ENCODE data around the gene PRAF2. TPM values are rescaled to one million over a fixed set of nuclear protein-coding genes. Genes with fewer than 3 reads are reported as not detected.

PRAF2 gene
- total RNA-seq, 1 experiment from 2014 or later = 3.4 TPM

DNA sequence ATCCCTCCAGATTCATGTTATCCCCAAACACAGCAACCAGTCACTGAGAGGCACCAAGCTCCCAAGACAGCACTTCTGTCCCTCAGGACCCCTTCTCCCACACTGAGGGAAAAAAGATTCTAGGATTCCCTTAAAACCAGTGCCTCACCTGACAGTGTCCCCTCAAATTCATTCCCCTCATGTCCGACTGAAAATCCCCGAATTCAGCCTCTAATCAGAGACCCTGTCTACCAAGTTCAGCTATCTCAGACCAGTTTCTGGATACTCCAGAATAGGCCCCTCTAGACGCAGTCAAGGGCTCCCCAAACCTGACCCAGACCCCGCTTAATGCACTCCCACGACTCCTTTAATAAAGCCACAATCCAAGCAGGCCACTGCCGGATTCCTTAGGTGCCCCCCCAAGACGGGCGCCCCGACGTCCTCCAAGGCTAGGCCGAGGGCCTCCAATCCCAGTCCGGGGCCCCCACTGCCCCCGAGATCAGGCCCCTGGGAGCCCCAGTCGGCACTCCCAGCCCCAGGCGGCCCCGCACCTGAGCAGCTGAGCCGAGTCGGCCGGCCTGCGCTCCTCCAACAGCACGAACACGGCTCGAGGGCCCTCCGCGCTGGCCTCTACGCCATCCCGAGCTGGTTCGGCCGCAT lies 31.1 kb downstream of the PRAF2 start:
- no peak for DNase-seq (ENCODE audit: low read depth)

DNA sequence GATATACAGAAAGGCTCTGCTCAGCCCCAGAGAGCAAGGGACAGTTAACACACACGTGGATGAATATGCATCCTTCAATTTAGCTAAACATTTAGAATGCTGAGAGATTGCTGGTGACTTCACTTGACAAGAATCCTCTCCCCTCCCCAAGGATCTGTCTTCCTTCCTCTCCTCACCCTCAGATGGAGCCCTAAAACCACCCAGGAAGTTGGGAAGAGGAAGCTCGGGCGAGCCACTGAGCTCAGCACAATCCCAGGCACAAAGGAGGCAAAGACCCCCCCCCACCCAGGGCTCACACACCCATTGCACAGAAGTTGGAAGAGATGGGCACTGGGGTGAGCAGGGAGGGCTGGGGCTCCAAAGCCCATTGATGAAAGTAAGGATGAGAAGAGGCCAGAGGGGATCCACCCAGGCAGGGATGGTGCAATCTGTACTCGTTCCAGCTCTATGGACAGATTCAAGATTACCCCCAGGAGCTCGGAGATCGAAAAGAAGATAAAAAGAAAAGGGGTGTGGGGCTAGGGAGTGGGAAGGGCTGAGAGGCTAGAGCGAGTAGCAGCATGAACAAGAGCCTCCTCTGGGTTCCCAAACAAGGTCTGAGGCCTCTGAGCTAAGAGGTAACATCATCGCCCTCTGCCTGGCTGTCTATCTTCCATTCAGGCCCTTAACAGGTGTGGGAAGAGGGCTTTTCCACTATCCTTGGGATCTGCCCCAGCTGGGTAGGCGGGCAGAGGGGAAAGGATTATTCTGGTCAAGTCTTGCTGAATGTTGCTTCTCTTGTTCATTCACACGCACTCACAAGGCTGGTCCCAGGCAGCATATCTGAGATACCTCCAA lies 31.8 kb downstream of the PRAF2 start:
- DNase-seq (ENCODE audit: low read depth) = peak; percentile 63

DNA sequence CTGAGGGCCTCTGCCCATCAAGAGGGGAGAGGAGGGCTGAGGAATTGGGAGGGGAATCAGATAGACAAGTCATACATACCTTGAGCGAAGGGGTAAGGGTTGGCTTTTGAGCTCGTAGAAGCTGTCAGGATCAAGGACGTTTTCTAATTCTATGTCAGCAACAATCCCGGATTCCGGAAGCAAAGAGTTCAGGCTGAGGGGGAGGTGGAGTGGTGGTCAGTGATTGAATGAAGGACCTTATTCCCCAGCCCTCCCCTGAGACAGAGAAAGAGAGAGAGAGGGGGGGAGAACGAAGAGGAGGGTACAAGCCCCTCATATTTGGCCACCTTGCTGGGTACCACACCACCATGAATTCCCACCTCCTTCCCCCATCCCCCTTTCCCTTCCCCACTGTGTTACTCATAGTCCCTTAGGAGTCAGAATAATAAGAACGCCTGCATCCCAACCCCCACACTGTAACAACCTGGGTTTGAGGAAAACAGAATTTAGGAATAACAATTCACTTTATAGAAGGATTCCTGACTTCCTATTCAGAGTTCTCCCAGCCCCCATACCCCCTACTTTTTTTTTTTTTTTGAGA lies 33.3 kb downstream of the PRAF2 start:
- DNase-seq (ENCODE audit: low read depth) = peak; percentile 28

GRCh38 chrX:49039598-49040375 lies 34.0 kb downstream of the PRAF2 start:
- peak; percentile 91 for DNase-seq (ENCODE audit: low read depth)

DNA sequence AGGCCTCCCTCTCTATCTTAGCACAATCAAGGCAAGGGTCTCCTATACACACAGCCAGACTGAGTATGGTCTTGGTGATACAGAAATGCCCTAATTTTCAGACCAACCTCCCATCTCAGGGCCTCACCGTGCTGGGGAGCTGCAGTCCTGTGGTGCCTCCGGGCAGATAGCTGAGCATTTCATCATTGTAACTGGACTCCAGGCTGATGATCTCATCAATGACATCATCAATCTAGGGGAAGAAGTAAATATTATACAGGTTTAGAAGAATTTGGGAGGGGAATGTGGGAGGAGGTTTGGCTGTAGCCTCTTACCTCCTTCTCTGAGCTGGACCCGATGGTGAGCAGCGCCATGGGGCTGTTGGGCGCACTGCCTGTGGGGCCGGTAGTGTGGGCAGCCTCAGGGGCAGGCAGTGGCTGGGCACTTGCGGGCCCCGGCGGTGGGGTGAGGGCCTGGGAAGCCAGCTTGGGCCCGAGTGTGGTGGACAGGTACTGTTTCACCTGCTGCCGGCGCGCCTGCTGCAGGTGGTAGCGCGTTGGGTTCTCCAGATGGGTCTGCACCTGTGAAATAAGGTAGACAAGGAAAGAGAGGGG lies 35.8 kb downstream of the PRAF2 start:
- no peak for DNase-seq (ENCODE audit: low read depth)

DNA sequence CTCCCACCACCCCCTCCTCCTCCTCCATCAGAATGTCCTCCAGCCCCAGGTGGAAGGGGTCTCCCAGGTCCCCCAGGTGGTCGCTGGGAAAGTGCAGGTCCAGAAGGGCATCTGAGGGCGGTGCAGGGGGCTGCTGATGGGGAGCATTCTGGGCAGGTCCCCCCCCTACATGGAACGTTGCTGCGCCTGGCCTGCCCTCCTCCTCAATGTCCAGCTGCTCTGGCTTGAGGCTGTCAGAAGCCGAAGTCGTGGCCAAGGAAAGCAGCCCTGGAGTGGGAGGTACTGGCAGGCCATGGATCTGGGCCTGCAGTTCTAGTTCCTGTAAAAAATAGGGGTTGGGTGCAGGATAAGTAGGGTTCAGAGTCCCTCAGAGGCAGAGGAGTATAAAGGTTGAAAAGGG lies 43.5 kb downstream of the PRAF2 start:
- DNase-seq (ENCODE audit: low read depth) = no peak

DNA sequence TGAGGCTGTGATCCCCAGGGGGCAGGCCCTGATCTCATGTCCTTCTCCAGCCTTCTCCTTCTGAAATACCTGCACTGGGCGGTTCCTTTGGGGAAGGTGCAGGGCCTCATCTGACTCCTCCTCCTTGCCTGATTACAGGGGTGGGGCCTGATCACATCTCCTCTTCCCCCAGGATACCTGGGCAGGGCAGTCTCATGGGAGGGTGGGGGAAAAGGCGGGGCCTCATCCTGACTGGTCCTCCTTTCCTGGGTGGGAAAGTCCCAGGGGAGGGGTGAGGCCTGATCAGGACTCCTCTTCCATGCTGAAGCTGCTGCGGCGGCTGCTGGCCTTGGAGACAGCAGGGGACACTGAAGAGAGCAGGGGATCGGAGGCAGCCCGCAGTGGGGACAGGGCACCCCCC lies 43.9 kb downstream of the PRAF2 start:
- DNase-seq (ENCODE audit: low read depth) = no peak

Other genes starting within 250 kb of the PRAF2 start
- not detected in 2 replicates for gene ERAS, start 247.5 kb downstream of the PRAF2 start, total RNA-seq (2014; rRNA removed; shearing (Covaris generic))
- 28.7 and 32.1 TPM in 2 replicates for gene PCSK1N, start 238.4 kb downstream of the PRAF2 start, total RNA-seq (2014; rRNA removed; shearing (Covaris generic))
- gene TIMM17B, start 176.2 kb downstream of the PRAF2 start, total RNA-seq (2014; rRNA removed; shearing (Covaris generic)) = 47.4 and 64.1 TPM in 2 replicates
- 102 TPM in 2 replicates for gene PQBP1, start 176.1 kb downstream of the PRAF2 start, total RNA-seq (2014; rRNA removed; shearing (Covaris generic))
- gene SLC35A2, start 162.4 kb downstream of the PRAF2 start, total RNA-seq (2014; rRNA removed; shearing (Covaris generic)) = 24.8 and 24.9 TPM in 2 replicates
- 4.6 and 6.6 TPM in 2 replicates for gene PIM2, start 155.0 kb downstream of the PRAF2 start, total RNA-seq (2014; rRNA removed; shearing (Covaris generic))
- gene OTUD5, start 116.4 kb downstream of the PRAF2 start, total RNA-seq (2014; rRNA removed; shearing (Covaris generic)) = 16.8 and 17.8 TPM in 2 replicates
- 0.18 and 0.46 TPM in 2 replicates for gene KCND1, start 102.2 kb downstream of the PRAF2 start, total RNA-seq (2014; rRNA removed; shearing (Covaris generic))
- gene GRIPAP1, start 71.7 kb downstream of the PRAF2 start, total RNA-seq (2014; rRNA removed; shearing (Covaris generic)) = 9.7 and 16.9 TPM in 2 replicates
- 24.5 and 36.2 TPM in 2 replicates for gene TFE3, start 30.6 kb downstream of the PRAF2 start, total RNA-seq (2014; rRNA removed; shearing (Covaris generic))
- 0.09 and 0.46 TPM in 2 replicates for gene CCDC120, start 15.0 kb downstream of the PRAF2 start, total RNA-seq (2014; rRNA removed; shearing (Covaris generic))
- 20.3 and 41.1 TPM in 2 replicates for gene WDR45, start 5.9 kb upstream of the PRAF2 start, total RNA-seq (2014; rRNA removed; shearing (Covaris generic))
- gene GPKOW, start 49.7 kb upstream of the PRAF2 start, total RNA-seq (2014; rRNA removed; shearing (Covaris generic)) = 24.5 and 28.2 TPM in 2 replicates
- gene MAGIX, start 88.8 kb upstream of the PRAF2 start, total RNA-seq (2014; rRNA removed; shearing (Covaris generic)) = 0.12 and 2.5 TPM in 2 replicates
- gene PLP2, start 97.9 kb upstream of the PRAF2 start, total RNA-seq (2014; rRNA removed; shearing (Covaris generic)) = 28.6 and 34.3 TPM in 2 replicates
- gene PRICKLE3, start 112.4 kb upstream of the PRAF2 start, total RNA-seq (2014; rRNA removed; shearing (Covaris generic)) = 5.6 and 12.4 TPM in 2 replicates
- gene SYP, start 126.2 kb upstream of the PRAF2 start, total RNA-seq (2014; rRNA removed; shearing (Covaris generic)) = 7.5 and 7.6 TPM in 2 replicates
- not detected in 2 replicates for gene CACNA1F, start 159.3 kb upstream of the PRAF2 start, total RNA-seq (2014; rRNA removed; shearing (Covaris generic))
- gene CCDC22, start 161.5 kb upstream of the PRAF2 start, total RNA-seq (2014; rRNA removed; shearing (Covaris generic)) = 12.3 and 12.4 TPM in 2 replicates
- gene FOXP3, start 190.7 kb upstream of the PRAF2 start, total RNA-seq (2014; rRNA removed; shearing (Covaris generic)) = not detected in 2 replicates
- 6.5 and 7.2 TPM in 2 replicates for gene PPP1R3F, start 195.8 kb upstream of the PRAF2 start, total RNA-seq (2014; rRNA removed; shearing (Covaris generic))
- gene GAGE10, start 229.6 kb upstream of the PRAF2 start, total RNA-seq (2014; rRNA removed; shearing (Covaris generic)) = not detected in 2 replicates
- not detected in 2 replicates for gene GAGE12J, start 248.0 kb upstream of the PRAF2 start, total RNA-seq (2014; rRNA removed; shearing (Covaris generic))

All from Daoy (cell line).